ENCODE measurements around the gene SMIM32. TPM values are rescaled to one million over a fixed set of nuclear protein-coding genes. Genes with fewer than 3 reads are reported as not detected.

SMIM32 gene
- total and polyA plus RNA-seq, 2 donors (not counting 3 experiments of a cell fraction or from before 2014, with no cell fraction given), result not detected

DNA sequence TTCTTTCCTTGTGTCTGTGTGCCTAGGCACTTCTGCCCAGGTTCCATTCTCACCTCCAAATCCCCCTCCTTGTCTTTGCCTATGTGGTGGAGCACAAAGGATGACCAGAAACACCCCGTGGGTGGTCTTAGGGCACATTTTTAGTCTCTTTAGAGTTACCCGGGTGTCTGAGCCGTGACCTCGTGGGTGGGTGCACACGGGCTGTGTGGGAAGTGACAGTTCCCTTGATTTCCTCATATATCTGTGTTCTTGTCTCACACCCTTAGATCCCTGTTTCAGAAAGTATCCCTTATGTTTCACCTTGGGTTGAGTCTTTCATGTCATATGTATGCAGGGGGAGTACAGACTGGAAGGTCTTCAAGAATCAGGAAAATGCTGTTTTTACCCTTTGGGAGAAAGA lies 13.4 kb upstream of the SMIM32 start:
- no peaks in the 10 kb centered on the region for H3K4me1 ChIP-seq (ENCODE audit: control insufficient read depth, extremely low read depth, insufficient read depth, low read length)
- TF ChIP-seq GATA2 (IDR thresholded peaks at IDR 0.05; ENCODE audit: insufficient read depth, insufficient read length, low read depth, low read length) (no peak), EZH2 (IDR thresholded peaks at IDR 0.05; ENCODE audit: borderline replicate concordance, low read depth, low read length, severe bottlenecking) (no peak)
- no peak overlapping the region for H3K9ac ChIP-seq (replicated peaks; ENCODE audit: extremely low read depth, insufficient read depth, low read length)
- no peak overlapping the region for H3K4me3 ChIP-seq (replicated peaks in 1 of 3; ENCODE audit: insufficient read depth in 1 of 3, low read depth in 1 of 3, low read length in 3 of 3)
- H3K27ac ChIP-seq (ENCODE audit: insufficient read depth, low read depth, low read length), result no peak overlapping the region
- FAIRE-seq (no peak), DNase-seq (ENCODE audit: low read depth, low spot score) (no peak)
- no peaks in the 10 kb centered on the region for H3K9me1 ChIP-seq (replicated peaks; ENCODE audit: control insufficient read depth, extremely low read depth, insufficient read depth, low read length)
- H4K20me1 ChIP-seq (replicated peaks; ENCODE audit: control insufficient read depth, extremely low read depth, insufficient read depth, low read length), result no peaks in the 10 kb centered on the region
- no peaks in the 10 kb centered on the region for H3K79me2 ChIP-seq (ENCODE audit: control insufficient read depth, insufficient read depth, low read length)
- ChIA-PET POLR2A (no interaction called here), CTCF (no interaction called here)
- H2AFZ ChIP-seq (ENCODE audit: low read depth, low read length), result no peak overlapping the region
- H3K27me3 ChIP-seq (ENCODE audit: control insufficient read depth in 2 of 2, insufficient read depth in 2 of 2, low read length in 2 of 2), result peaks cover 11 to 24% of the 10 kb centered on the region in 2 experiments
- no peaks in the 10 kb centered on the region for H3K36me3 ChIP-seq (ENCODE audit: control insufficient read depth in 2 of 2, extremely low read depth in 1 of 2, insufficient read depth in 2 of 2, low read length in 2 of 2)
- intact Hi-C loops (cut with micrococcal nuclease), result no loop called here
- dilution Hi-C loops (cut with MboI; ENCODE audit: extremely low pct_ligation_motif_present, low sequenced_read_pairs), result no loop called here
- no peaks in the 10 kb centered on the region for H3K9me3 ChIP-seq (replicated peaks; ENCODE audit: control insufficient read depth, insufficient read depth, low read length)
- no peak overlapping the region for H3K4me2 ChIP-seq (ENCODE audit: insufficient read depth, low read length)
- BruUV-seq (replicated peaks), result no TSS peak

DNA sequence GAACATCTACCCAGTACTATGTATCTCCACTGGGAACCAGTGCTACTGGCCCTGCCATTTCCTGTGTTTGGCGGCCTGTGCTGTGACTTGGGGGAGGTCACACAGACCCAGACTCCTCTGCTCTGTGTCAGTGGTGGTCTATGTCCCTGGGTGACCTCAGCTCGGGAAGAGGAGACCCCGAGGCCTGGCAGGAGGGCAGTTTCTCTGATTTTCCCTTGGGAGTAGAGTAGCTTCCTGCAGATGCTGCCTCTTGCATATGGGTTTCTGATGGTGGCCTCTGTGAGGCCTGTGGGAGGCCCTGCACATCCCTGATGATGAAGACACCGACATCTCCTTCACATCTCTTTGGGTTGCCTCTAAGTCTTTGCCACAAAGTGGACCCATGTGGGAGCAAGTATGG lies 13.0 kb upstream of the SMIM32 start:
- Histone ChIP-seq H3K4me3 (replicated peaks in 1 of 3; ENCODE audit: insufficient read depth in 1 of 3, low read depth in 1 of 3, low read length in 3 of 3) (no peak overlapping the region), H3K27me3 (ENCODE audit: control insufficient read depth in 2 of 2, insufficient read depth in 2 of 2, low read length in 2 of 2) (peaks cover 11 to 25% of the 10 kb centered on the region in 2 experiments), H3K36me3 (ENCODE audit: control insufficient read depth in 2 of 2, extremely low read depth in 1 of 2, insufficient read depth in 2 of 2, low read length in 2 of 2) (no peaks in the 10 kb centered on the region), H2AFZ (ENCODE audit: low read depth, low read length) (no peak overlapping the region), H3K79me2 (ENCODE audit: control insufficient read depth, insufficient read depth, low read length) (no peaks in the 10 kb centered on the region), H3K4me2 (ENCODE audit: insufficient read depth, low read length) (no peak overlapping the region), H3K9me1 (replicated peaks; ENCODE audit: control insufficient read depth, extremely low read depth, insufficient read depth, low read length) (no peaks in the 10 kb centered on the region), H3K27ac (ENCODE audit: insufficient read depth, low read depth, low read length) (no peak overlapping the region), H3K9me3 (replicated peaks; ENCODE audit: control insufficient read depth, insufficient read depth, low read length) (no peaks in the 10 kb centered on the region), H3K4me1 (ENCODE audit: control insufficient read depth, extremely low read depth, insufficient read depth, low read length) (no peaks in the 10 kb centered on the region), H3K9ac (replicated peaks; ENCODE audit: extremely low read depth, insufficient read depth, low read length) (no peak overlapping the region), H4K20me1 (replicated peaks; ENCODE audit: control insufficient read depth, extremely low read depth, insufficient read depth, low read length) (no peaks in the 10 kb centered on the region)
- no TSS peak for BruUV-seq (replicated peaks)
- no peak for DNase-seq (ENCODE audit: low read depth, low spot score)
- no peak for FAIRE-seq
- intact Hi-C loops (cut with micrococcal nuclease), result no loop called here
- CTCF ChIA-PET, result interaction anchor here (0.6 kb wide), 1 partner anchor 12 kb away, joined by 3 read pairs; no protein-coding TSS in a partner anchor
- dilution Hi-C loops (cut with MboI; ENCODE audit: extremely low pct_ligation_motif_present, low sequenced_read_pairs), result no loop called here
- TF ChIP-seq EZH2 (IDR thresholded peaks at IDR 0.05; ENCODE audit: borderline replicate concordance, low read depth, low read length, severe bottlenecking), result no peak
- TF ChIP-seq FOS (IDR thresholded peaks at IDR 0.05; ENCODE audit: borderline replicate concordance, insufficient read depth, low read length), result no peak
- TF ChIP-seq POLR2A (IDR thresholded peaks at IDR 0.05; ENCODE audit: low read depth, low read length), result no peak
- TF ChIP-seq, protein P1, sequence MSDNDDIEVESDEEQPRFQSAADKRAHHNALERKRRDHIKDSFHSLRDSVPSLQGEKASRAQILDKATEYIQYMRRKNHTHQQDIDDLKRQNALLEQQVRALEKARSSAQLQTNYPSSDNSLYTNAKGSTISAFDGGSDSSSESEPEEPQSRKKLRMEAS (IDR thresholded peaks at IDR 0.05; ENCODE audit: insufficient read depth, insufficient read length), result no peak
- no peak for TF ChIP-seq GATA2 (IDR thresholded peaks at IDR 0.05; ENCODE audit: insufficient read depth, insufficient read length, low read depth, low read length)
- TF ChIP-seq, protein P2, sequence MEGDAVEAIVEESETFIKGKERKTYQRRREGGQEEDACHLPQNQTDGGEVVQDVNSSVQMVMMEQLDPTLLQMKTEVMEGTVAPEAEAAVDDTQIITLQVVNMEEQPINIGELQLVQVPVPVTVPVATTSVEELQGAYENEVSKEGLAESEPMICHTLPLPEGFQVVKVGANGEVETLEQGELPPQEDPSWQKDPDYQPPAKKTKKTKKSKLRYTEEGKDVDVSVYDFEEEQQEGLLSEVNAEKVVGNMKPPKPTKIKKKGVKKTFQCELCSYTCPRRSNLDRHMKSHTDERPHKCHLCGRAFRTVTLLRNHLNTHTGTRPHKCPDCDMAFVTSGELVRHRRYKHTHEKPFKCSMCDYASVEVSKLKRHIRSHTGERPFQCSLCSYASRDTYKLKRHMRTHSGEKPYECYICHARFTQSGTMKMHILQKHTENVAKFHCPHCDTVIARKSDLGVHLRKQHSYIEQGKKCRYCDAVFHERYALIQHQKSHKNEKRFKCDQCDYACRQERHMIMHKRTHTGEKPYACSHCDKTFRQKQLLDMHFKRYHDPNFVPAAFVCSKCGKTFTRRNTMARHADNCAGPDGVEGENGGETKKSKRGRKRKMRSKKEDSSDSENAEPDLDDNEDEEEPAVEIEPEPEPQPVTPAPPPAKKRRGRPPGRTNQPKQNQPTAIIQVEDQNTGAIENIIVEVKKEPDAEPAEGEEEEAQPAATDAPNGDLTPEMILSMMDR (IDR thresholded peaks at IDR 0.05; ENCODE audit: extremely low read depth in 1 of 2, insufficient read depth in 1 of 2, low read depth in 1 of 2, low read length in 2 of 2), result no peak
- no peak for TF ChIP-seq JUN (IDR thresholded peaks at IDR 0.05; ENCODE audit: borderline replicate concordance, insufficient read depth, insufficient read length, low read depth)
- TF ChIP-seq POLR2AphosphoS5 (IDR thresholded peaks at IDR 0.05; ENCODE audit: insufficient read depth, low read depth, low read length), result no peak
- no peak for TF ChIP-seq MYC (IDR thresholded peaks at IDR 0.05; ENCODE audit: low read depth, low read length)
- POLR2A ChIA-PET, result interaction anchor here (0.6 kb wide), 1 partner anchor 327 kb away, joined by 4 read pairs; no protein-coding TSS in a partner anchor

All from endothelial cell of umbilical vein (primary cell).